Stimulated activated CD8-positive, alpha-beta memory T cell treated with anti-CD3 and anti-CD28 coated beads, Interleukin-7, amount 100 ng/mL, for 24 hours (primary cell): Measurements from ENCODE around the gene RLN3.
A peak's percentile ranks its signal among the peaks of the same experiment; 100 is the strongest.
"Not testable (repeated sequence)": the region's sequence is repeated elsewhere in the genome, so short reads cannot be mapped to it uniquely, and the experiment has no call there.

Source experiments
- DNase-seq: peaks from one replicate; pipeline ENCODE4 v3.0.0-alpha.2; 2020; ENCODE audit warnings: low read depth

Gene RLN3

DNA sequence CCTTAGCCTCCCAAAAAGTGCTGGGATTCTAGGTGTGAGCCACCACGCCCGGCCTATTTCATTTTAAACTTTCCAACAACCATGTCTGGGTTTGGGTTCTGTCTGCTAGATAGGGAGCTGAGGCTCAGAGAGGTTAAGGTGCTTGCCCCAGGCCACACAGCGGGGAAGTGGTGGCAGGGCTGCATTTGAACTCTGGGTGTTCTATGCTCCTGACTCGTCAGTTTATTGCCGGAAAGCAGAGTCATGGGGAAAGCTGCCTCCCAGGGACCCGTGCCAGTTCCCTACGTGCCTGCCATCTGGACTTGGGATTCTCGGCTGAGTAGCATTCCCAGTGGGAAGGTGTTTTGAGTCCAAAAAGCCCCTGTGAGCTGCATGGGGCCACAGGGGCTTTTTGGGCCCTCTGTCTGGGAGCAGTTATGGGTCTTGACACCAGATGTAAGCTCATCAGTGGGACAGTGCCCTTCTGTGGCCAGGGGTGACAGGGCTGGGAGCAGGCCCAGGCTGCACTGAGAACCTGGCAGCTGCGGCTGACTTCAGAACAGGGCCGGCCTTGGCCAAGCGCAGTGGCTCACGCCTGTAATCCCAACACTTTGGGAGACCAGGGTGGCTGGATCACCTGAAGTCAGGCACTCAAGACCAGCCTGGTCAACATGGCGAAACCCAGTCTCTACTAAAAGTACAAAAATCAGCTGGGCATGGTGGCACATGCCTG is 32.8 kb upstream of the RLN3 start:
- no peak for DNase-seq

DNA sequence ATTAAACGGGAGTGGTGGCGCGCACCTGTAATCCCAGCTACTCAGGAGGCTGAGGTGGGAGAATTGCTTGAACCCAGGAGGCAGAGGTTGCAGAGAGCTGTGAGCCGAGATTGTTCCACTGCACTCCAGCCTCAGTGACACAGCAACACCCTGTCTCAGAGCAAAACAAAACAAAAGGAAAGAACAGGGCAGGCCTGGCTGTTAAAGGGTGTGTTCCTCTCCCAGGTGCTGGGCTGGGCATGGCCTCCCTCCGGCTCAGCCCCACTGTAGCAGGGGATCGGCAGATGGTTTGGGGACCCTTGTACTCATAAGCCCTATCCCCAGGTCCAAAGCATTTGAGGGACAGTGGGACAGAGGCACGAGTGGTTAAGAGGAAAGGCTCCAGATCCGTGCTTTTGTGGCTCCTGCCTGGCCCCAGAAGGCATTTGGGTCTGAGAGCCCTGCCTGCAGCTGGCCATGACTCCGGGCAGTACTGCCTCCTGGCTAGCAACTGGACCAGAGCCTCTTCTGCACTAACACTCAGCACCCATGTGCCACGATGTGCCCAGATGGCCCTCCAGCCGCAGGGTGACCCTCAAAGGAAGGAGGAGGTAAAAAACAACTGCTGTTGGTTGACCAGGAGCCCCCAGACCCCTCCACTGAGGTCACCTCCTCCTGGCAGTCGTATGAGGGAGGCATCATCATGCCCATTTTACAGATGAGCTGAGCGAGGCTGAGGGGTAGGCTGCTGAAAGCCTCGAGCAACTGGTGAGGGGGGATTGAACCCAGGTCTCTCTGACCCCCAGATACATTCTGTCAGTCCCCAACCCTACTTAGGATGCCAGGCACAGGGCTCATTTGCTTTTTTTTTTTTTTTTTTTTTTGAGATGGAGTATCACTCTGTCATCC is 31.8 kb upstream of the RLN3 start:
- DNase-seq = no peak

DNA sequence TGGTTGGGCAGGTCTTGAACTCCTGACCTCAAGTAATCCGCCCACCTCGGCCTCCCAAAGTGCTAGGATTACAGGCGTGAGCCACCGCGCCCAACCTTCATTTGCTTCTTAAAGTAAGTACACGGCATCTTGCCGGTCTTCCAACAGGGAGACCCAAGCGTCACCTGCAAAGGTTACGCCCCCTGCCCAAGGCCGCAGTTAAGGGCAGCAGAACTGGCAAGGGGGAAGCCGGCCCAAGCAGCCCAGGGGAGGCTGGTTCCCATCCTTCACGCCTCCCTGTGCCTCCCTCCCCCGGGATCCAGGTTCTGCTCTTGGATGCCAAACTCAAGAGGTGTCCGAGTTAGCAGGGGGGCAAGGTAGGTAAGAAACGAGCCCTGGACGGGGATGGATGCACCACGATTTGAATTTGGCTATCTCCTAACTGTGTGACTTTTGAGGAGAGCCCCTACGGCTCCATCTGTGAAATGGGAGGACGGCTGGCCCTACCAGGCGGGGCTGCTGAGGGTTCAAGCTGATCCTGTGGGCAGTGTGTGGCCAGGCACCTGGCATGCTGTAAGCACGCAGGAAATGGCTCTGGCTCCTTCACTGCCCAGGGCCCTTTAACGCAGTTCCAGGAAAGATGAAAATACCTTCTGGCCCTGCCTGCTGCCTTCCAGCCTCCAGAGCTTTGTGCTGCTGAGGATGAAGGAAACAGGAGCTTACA is 30.9 kb upstream of the RLN3 start:
- DNase-seq = no peak

DNA sequence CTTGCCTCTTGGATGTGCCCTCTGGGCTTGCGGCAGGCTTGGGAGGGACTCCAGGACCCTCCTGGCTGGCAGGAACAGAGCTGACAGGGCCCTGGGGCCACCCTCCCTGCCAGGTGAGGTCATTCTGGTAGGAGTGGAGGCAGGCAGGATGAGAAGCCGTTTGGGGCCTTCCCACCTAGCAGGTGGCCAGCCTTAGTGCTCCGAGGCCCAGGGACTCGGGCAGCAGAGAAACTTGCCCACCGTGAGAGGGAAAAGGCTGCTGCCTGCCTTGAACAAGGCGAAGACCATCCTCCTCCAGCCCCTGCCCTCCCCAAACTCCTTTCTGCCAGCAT is 30.4 kb upstream of the RLN3 start:
- no peak for DNase-seq

DNA sequence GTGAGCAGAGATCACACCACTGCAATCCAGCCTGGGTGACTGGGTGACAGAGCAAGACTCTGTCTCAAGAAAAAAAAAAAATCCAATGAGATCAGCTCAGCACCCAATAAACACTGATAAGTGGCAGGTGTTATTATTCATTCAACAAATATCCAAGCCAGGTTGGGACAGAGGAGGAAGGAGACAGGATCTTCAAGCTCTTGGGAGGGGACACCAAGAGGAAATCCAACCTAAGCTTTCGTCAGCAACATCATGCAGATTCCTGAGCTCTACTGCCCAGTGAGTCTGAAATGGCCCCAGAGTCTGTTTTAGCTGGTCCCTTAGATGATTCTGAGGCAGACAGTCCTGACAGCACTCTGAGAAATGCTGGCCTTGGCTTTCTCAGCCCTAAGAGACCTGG is 29.5 kb upstream of the RLN3 start:
- no peak for DNase-seq

DNA sequence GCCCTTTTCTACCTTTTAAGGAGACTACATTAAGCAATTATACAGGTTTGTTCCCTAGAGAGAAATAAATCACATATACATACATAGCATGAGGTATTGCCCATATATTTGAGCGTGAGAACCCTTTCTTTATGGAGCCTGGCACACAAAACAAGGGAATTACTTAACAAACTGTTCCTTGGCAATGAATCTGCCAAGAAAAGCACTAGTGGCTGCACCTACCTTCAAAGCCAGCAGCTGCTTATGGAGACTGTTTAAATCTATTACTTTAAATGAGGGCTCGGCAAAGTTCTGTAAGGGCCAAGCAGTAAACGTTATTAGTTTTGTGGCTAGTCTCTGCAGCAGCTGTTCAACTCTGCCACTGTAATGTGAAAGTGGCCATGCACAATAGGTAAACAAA is 28.9 kb upstream of the RLN3 start:
- DNase-seq = no peak

DNA sequence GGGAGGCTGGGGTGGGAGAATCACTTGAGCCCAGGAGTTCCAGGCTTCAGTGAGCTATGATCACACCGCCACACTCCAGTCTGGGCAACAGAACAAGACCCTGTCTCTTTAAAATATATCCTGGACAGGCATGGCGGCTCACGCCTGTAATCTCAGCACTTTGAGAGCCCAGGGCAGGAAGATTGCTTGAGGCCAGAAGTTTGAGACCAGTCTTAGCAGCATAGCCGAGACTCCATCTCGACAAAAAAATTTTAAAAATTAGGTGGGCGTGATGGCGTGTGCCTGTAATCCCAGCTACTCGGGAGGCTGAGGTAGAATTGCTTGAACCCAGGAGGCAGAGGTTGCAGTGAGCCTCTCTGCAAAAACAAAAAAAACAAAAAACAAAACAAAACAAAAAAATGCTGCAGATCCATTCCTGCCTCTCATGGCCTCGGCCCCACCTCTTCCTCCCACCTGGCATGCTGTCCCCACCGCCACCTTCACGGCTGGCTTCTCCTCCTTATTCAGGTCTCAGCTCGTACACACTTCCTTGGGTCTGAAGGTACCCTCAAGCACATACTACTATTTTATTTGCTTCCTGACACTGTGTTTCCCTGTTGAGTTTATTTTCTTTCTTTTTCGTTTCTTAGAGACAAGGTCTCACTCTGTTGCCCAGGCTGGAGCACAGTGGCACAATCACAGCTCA is 27.1 kb upstream of the RLN3 start:
- no peak for DNase-seq

DNA sequence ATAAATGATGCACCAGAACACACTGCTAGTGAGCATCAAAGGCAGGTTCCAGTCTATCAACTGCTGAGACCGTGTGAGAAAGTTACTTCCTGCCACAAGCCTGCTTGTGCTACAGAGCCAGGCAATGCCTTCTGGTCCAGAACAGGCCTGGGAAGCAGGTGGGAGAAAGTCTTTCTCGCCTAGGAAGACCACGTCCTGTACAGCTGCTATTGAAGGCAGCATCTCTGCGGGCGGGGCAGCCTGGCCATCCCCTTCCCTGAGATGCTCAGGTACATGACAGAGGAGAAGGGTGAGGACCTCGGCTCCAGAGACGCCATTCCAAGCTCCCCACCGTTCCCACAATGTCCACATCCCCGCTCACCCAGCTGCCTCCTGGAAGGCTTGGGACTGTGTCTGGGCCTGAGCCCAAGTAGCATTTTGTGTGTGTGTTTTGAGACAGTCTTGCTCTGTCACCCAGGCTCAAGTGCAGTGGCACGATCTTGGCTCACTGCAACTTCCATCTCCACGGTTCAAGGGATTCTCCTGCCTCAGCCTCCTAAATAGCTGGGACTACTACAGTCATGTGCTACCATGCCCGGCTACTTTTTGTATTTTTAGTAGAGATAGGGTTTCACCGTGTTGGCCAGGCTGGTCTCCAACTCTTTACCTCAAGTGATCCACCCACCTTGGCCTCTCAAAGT is 25.2 kb upstream of the RLN3 start:
- no peak for DNase-seq

DNA sequence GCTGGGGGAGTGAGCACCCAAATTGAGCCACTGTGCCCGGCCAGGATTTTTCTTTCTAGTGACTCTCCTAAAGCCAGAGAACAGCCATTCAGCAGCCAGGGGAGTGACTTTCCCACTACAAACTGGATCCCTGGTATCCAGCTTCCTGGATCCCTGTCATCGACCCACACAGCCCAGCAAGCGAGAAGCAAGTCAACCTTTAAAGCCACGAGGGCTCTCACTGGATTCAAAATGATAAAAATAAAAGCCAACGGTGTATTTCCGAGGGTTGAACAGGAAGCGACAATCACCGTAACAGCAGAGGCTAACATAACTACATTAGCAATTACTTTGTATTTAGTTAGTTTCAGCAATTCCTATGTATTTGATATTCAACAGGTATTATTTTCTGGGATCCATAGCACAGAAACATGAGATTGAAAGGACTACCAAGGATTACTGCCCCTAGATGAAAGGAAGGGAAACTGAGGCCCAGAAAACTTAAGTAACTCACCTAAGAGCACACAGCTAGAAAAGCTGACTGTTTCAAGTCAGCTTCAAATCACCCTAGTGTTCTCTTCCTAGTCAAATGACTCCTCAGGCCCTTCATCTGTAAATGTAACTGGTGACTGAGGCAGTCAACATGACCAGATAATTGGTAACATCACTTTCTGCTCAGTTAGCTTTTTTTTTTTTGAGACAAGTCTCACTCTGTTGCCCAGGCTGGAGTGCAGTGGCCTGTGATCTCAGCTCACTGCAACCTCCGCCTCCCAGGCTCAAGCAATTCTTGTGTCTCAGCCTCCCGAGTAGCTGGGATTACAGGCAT is 24.5 kb upstream of the RLN3 start:
- DNase-seq = no peak

DNA sequence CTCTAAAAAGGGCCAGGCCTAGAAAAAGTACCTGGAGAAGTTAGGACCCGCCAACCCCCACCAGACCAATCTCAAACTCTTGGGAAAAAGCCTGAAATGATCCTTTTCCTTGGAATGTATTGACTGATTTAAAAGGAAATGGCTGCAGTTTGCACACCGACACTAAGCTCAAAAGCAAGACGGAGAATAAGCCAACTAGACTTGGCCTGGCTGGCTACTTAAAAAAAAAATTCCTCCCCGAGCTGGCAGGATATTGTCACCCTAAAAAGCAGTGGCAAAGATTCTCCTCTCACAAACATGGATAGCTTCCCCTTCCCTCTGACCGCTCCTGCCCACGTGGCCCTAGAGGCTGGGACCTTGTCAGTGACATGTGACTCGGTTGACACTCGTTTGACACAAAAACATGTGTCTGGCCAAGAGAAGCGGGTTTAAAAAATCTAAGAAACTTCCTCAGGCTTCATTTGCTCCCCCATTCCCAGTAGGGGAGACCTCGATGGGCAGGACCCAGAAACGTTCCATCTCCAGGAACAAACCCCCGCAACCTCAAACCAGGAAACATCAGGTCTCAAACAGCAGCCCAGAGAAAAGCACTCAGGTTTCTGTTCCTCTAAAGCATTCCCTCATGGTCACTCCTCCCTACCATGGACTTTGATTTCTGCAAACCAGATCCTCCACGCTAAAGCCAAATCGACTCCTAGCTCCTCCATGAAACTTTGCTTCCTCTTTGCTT is 23.2 kb upstream of the RLN3 start:
- no peak for DNase-seq

DNA sequence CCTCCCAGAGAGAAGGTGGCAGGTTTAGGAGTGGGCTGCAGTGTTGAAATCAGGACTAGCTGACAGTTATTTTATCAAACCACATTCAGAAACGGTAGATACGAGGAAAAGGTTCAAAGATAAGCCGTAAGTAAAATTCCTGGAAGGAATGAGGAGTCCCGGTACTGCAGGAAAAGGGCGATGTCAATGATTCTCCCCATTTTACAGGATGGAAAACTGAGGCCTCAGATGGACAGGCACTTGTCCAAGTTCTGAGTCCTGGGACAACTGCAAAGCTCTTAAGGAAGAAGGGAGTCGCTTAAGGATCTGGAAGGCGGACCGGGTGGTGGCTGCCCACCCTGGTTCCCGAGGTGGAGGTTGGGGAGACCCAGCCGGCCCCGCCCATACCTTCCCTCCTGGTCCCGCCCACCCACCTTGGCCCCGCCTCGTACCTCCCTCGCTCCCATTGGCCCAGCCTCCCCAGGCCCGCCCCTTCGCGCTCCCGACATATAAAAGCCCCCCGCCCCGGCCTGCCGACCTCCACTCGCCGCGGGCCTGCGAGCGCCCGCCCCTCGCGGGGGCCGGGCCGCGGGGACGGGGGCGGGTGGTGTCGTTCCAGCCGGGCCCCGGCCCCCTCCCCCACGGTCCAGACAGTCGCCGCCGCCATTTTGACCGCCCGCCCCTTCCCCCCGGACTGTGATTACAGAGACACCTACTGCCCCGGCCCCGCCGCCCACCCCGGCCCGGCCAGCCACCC is 22.4 kb upstream of the RLN3 start:
- peak; percentile 88 for DNase-seq

DNA sequence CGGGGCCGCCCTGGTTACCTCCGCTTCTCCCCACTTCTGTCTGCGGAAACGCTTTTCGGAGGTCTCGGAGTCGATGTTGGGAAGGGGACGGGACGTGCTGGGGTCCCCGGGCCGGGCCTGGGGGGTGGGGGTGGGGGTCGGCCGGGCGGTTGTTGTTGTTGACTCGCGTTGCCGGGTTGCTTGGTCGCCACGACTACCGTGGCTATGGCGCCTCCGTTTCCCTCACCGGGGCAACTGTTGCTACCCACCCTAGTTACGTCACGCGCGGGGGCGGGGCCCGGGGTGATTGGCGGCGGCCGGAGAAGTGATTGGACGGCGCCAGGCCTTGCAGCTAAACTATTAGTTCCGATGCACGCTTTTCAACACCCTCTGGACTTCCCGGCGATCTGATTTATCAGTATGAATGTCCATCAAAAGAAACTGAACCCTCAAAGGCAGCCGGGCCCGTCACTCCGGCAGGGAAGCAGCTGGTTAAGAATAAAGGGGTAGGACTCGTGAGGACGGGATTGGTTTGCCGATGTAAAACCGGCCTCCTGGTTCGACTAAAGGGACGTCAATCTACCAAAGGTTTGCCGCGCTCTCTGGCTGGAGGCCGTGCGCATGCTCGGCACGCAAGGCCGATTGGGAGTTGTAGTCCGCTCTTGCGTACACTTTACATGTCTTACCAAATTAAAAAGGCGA is 21.7 kb upstream of the RLN3 start, which contains the start of gene RFX1:
RFX1 (minus strand) TSS at position 236 of the 681 bp plus-strand sequence. CDS start 12,477 bp downstream, outside the sequence.
- DNase-seq = peak; percentile 100

DNA sequence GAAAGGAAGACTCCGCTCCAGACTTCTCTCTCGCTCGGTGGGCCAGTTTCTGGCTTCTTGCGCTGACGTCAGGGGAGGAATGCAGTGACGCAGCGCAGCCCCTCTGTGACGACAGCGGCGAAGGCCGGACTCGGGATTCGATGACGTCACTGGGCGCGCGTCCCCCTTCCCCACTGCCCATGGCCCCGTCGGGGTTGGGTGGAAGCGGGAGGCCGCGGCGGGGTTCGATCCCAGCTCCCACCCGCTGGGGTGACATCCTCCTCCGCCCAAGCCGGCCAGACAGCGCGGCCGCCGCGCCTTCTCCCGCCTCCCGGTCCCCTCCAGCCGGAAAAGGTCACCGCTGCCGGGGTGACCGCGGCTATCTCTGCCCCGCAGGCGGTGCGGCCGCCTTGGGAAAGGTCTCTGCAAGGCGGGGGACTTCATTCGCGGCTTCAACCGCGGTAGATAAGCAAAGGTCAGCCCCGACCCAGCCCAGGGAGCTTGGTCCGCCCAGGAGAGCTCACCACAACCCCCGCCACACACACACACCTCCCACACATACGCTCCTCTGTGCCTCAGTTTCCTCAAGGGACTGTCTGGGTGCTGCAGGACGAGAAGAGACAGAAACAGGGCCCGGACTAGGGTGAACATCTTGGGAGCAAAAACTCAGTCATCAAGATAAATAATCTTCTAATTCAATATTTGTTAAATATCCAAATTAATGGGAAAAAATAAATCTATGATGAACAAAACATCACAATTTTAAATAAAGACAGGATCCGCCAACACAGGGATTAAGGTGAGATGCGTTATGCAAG is 21.0 kb upstream of the RLN3 start:
- DNase-seq = no peak

DNA sequence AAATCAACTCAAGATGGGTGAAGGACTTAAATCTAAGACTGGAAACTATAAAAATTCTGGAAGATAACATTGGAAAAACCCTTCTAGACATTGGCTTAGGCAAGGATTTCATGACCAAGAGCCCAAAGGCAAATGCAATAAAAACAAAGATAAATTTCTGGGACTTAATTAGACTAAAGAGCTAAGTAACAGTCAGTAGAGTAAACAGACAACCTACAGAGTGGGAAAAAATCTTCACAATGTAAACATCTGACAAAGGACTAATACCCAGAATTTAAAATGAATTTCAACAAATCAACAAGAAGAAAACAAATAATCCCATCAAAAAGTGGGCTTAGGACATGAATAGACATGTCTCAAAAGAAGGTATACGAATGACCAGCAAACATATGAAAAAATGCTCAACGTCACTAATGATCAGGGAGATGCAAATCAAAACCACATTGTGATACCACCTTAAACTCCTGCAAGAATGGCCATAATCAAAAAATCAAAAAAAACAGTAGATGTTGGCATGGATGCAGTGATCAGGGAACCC is 15.5 kb upstream of the RLN3 start:
- DNase-seq = no peak

DNA sequence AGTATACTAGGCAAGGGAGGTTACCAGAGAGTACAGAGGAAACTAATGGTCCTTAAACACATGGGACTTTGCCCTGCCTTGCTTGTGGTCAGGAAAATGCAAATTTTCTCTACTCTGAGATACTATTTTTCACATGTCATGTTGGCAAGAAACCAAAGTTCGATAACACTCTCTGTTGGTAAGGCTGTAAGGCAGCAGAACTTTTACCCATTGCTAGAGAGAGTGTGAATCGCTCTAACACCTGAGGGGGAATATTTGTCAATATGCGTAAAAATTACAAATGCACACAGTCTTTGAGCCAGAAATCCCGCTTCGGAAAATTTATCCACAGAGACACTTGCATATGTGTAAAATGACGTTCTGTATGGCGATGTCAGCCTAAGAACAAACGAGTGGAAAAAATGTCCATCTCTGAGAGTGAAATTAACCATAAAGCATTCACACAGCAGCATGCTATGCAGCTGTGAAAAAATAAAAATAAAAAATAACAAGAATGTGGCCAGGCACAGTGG is 12.4 kb upstream of the RLN3 start:
- no peak for DNase-seq

DNA sequence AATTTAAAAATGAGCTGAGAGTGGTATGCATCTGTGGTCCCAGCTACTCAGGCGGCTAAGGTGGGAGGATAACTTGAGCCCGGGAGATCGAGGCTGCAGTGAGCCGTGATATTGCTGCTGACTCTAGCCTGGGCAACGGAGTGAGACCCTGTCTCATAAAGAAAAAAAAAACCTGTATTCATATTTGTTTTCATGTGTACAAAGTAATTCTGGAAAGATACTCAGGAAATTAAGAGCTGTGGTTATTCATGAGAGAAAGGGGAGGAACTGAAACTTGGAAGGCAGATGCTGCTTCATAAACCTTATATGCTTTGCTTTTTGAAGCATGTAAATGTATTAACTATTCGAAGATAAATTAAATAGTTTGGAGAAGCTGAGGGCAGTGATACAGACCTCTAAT is 8.8 kb upstream of the RLN3 start:
- no peak for DNase-seq

DNA sequence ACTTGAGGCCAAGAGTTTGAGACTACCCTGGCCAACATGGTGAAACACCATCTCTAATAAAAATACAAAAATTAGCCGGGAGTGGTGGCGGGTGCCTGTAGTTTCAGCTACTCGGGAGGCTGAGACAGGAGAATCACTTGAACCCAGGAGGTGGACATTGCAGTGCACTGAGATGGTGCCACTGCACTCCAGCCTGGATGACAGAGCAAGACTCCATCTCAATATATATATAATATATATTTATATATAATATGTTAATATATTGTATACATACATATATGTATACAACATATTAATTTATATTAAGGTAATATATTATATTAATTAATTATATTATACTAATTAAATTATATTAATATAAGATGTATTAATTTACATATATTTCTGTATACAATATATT is 8.2 kb upstream of the RLN3 start:
- DNase-seq = not testable (repeated sequence)

DNA sequence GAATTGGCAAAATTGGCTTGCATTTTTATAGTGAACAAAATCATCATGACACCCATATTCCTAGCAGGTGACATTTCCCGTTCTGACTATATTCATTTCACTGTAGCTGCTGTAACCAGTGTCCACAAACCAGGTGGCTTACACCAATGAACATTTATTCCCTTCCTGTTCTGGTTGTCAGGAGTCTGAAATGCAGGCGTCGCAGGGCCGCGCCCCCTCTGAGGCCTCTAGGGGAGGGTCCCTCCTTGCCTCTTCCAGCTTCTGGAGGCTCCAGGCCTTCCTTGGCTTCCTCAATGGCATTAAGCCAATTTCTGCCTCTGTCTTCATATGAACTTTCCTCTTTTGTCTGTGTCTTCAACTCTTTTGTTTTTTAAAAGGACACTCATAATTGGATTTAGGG is 6.5 kb upstream of the RLN3 start:
- no peak for DNase-seq
